ENCODE data around the gene MUC5B. TPM values are rescaled to one million over a fixed set of nuclear protein-coding genes. Genes with fewer than 3 reads are reported as not detected.
A peak's percentile ranks its signal among the peaks of the same experiment; 100 is the strongest.

Gene MUC5B
- total and polyA plus RNA-seq, 2 of the 13 experiments (the other 11 are each of a cell fraction or from before 2014, with no cell fraction given), result 0.01 TPM; not detected in 1

DNA sequence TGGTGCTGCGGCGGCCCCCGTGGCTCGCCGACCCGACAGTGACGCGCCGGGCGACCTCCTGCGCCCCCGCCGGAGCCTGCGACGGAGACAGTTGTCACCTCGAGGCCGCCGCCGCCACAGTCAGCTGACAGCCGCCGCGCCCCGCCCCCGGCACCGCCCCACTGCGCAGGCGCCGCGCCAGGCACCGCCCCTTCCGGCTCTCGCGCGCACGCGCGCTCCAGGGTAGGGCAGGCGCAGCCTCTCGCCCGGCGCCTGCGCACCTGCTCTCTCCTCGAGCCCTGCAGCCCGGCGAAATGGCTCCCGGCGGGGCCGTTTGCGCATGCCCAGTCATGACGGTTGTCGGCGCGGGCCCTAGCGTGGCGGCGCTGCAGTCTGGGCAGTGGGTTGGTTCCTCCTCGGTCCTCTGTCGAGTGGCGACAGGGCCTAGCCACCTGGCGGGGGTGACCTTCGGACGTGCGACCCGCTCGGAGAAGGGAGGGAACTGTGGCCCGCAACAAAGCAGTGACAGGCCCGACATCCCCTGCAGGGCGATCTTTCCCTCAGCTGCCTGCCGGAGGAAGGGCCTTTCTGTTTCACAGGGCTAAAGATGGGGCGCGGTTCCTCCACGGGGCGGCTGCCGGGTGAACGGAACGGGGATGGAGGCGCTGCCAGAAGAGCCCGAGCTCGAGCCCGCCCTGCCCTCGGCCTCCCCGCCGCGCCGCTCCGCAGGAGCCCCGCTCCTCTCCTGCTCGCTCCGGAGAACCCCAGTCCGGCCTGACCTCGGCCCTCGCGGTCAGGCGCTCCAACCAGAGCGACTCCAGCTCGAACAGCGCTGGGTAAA is 86.8 kb downstream of the MUC5B start, which contains the start of gene TOLLIP (continued):
- TF ChIP-seq, protein P1, sequence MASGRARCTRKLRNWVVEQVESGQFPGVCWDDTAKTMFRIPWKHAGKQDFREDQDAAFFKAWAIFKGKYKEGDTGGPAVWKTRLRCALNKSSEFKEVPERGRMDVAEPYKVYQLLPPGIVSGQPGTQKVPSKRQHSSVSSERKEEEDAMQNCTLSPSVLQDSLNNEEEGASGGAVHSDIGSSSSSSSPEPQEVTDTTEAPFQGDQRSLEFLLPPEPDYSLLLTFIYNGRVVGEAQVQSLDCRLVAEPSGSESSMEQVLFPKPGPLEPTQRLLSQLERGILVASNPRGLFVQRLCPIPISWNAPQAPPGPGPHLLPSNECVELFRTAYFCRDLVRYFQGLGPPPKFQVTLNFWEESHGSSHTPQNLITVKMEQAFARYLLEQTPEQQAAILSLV (CRISPR knock-in tag; IDR thresholded peaks at IDR 0.05; ENCODE audit: borderline replicate concordance), result peak; percentile 84
- TF ChIP-seq ZNF605 (CRISPR knock-in tag; IDR thresholded peaks at IDR 0.05) (peak; percentile 61; the same call in 1 of the 2 replicates), KLF15 (CRISPR knock-in tag; IDR thresholded peaks at IDR 0.05; ENCODE audit: borderline replicate concordance) (0 out of 2 replicates have a peak, but pooled peaks have one; percentile 66), HES4 (CRISPR knock-in tag; IDR thresholded peaks at IDR 0.05; ENCODE audit: borderline replicate concordance) (peak; percentile 46; the same call in 1 of the 2 replicates), ZNF350 (CRISPR knock-in tag; IDR thresholded peaks at IDR 0.05; ENCODE audit: borderline replicate concordance, low read depth) (peak; percentile 93), NR3C1 (CRISPR knock-in tag; IDR thresholded peaks at IDR 0.05) (no peak), TRIM24 (CRISPR knock-in tag; IDR thresholded peaks at IDR 0.05) (no peak), ZNF788 (CRISPR knock-in tag; IDR thresholded peaks at IDR 0.05; ENCODE audit: borderline replicate concordance) (peak; percentile 84; the same call in 1 of the 2 replicates), ZNF780A (CRISPR knock-in tag; IDR thresholded peaks at IDR 0.05) (peak; percentile 41; the same call in 1 of the 2 replicates), ZNF768 (CRISPR knock-in tag; IDR thresholded peaks at IDR 0.05) (peak; percentile 80), PAWR (CRISPR knock-in tag; IDR thresholded peaks at IDR 0.05; ENCODE audit: borderline replicate concordance) (peak; percentile 93; the same call in 1 of the 2 replicates), ZNF839 (CRISPR knock-in tag; IDR thresholded peaks at IDR 0.05; ENCODE audit: borderline replicate concordance) (peak; percentile 89; the same call in 1 of the 2 replicates), ZIK1 (CRISPR knock-in tag; IDR thresholded peaks at IDR 0.05; ENCODE audit: borderline replicate concordance, low read depth) (peak; percentile 67; the same call in 1 of the 2 replicates), MTF1 (CRISPR knock-in tag; IDR thresholded peaks at IDR 0.05) (no peak), ZNF589 (CRISPR knock-in tag; conservative IDR thresholded peaks at IDR 0.05) (no peak; the same call in 1 of the 2 replicates)
- TF ChIP-seq, protein P2, sequence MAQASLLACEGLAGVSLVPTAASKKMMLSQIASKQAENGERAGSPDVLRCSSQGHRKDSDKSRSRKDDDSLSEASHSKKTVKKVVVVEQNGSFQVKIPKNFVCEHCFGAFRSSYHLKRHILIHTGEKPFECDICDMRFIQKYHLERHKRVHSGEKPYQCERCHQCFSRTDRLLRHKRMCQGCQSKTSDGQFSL (CRISPR knock-in tag; IDR thresholded peaks at IDR 0.05), result no peak
- TF ChIP-seq, protein P3, sequence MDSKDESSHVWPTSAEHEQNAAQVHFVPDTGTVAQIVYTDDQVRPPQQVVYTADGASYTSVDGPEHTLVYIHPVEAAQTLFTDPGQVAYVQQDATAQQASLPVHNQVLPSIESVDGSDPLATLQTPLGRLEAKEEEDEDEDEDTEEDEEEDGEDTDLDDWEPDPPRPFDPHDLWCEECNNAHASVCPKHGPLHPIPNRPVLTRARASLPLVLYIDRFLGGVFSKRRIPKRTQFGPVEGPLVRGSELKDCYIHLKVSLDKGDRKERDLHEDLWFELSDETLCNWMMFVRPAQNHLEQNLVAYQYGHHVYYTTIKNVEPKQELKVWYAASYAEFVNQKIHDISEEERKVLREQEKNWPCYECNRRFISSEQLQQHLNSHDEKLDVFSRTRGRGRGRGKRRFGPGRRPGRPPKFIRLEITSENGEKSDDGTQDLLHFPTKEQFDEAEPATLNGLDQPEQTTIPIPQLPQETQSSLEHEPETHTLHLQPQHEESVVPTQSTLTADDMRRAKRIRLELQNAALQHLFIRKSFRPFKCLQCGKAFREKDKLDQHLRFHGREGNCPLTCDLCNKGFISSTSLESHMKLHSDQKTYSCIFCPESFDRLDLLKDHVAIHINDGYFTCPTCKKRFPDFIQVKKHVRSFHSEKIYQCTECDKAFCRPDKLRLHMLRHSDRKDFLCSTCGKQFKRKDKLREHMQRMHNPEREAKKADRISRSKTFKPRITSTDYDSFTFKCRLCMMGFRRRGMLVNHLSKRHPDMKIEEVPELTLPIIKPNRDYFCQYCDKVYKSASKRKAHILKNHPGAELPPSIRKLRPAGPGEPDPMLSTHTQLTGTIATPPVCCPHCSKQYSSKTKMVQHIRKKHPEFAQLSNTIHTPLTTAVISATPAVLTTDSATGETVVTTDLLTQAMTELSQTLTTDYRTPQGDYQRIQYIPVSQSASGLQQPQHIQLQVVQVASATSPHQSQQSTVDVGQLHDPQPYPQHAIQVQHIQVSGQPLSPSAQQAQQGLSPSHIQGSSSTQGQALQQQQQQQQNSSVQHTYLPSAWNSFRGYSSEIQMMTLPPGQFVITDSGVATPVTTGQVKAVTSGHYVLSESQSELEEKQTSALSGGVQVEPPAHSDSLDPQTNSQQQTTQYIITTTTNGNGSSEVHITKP (CRISPR knock-in tag; IDR thresholded peaks at IDR 0.05; ENCODE audit: low read depth), result peak; percentile 33; the same call in 1 of the 2 replicates
- TF ChIP-seq, protein P4, sequence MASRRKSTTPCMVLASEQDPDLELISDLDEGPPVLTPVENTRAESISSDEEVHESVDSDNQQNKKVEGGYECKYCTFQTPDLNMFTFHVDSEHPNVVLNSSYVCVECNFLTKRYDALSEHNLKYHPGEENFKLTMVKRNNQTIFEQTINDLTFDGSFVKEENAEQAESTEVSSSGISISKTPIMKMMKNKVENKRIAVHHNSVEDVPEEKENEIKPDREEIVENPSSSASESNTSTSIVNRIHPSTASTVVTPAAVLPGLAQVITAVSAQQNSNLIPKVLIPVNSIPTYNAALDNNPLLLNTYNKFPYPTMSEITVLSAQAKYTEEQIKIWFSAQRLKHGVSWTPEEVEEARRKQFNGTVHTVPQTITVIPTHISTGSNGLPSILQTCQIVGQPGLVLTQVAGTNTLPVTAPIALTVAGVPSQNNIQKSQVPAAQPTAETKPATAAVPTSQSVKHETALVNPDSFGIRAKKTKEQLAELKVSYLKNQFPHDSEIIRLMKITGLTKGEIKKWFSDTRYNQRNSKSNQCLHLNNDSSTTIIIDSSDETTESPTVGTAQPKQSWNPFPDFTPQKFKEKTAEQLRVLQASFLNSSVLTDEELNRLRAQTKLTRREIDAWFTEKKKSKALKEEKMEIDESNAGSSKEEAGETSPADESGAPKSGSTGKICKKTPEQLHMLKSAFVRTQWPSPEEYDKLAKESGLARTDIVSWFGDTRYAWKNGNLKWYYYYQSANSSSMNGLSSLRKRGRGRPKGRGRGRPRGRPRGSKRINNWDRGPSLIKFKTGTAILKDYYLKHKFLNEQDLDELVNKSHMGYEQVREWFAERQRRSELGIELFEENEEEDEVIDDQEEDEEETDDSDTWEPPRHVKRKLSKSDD (CRISPR knock-in tag; IDR thresholded peaks at IDR 0.05; ENCODE audit: low read depth), result peak; percentile 78

All from HepG2 (cell line).